NAMALWA (cell line): Measurements from ENCODE around the gene IQCH.
"Not testable (repeated sequence)": the region's sequence is repeated elsewhere in the genome, so short reads cannot be mapped to it uniquely, and the experiment has no call there.

Experiments used
- DNase-seq: peaks from one replicate; pipeline ENCODE4 v3.0.0-alpha.2; 2015; ENCODE audit warnings: low spot score

IQCH gene

DNA sequence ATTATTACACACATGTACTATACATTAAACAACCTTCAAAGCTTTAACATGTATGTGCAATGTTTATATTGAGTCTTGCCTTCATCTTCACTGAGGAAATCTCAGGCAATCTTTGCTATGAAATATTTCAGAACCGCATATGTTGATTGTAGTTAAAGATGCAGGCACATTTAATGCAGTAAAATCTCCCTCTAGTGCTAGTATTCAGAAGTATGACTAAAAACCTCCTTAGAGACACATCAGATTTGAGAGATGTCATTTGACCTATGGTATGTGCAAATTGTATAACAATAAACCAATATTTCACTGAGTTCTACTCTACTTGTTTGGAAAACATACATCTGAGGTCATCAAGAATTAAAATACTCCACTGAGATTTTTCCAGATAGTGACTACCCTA lies 142.6 kb downstream of the IQCH start:
- peak; percentile 18 for DNase-seq

GRCh38 chr15:67399925-67400324 lies 145.3 kb downstream of the IQCH start:
- DNase-seq = no peak

DNA sequence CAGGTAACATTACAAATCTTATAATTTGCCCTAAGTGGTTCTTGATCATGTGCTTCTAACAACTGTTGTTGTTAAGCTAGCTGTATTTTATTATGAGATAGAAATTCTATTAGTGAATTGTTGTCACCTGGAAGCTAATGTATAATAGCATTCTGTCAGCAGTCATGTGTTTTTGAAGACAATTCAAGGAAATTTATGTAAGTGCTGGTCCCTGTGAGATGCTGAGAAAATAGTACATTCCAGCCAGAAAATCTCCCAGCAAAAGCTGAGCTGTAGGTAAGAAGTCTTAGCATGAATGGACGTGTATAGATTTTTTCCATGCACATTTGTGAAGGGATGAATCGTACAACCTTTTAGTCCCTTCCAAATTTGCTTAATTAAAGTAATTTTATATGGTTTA lies 146.3 kb downstream of the IQCH start:
- DNase-seq = no peak

- DNase-seq = no peak
Observed at GRCh38 chr15:67401336-67401735, 146.8 kb downstream of the IQCH start.

GRCh38 chr15:67403428-67404154 lies 149.0 kb downstream of the IQCH start:
- no peak for DNase-seq

DNA sequence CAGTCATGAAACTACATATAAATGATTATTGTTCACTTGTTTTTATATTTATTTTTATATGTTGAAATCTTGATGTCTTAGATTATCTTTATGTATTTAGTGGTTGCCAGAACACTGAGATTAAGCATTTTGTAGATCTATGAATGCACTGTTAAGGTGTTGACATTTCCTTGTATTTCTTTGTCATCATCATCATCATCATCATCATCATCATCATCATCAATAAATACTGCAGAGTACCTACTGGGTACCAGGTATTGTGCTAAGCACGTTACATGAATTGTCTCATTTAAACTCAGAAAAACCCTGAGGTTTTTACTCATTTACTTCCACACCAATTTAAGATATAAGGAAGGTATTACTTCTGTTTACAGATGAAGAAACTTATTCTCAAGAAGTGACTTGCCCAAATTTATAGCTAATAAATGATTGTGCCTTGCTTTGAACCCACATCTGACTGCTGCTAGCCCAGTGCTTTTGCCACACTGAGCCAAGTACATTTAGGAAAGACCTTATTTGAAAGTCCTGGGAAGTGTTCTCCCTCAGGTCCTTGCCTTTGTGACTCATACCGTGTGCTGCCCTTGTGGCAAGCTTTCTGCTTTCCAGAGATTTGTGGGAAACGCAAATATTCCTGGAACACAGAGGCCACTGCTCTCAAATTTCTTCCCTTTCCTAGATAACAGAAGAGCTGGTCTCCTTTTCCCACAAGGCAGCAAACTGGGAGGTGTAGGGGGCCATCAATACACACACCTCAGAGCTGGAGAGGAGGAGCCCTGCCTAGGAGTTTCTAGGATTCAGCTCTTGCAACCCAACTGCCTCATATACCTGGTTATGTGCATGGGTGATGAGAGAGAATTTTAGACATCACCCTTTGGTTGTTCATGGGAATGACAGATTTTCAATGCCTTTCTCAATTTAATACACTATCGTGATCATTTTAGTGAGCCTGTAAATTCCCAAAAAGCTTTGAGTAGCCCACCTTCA lies 150.9 kb downstream of the IQCH start:
- no peak for DNase-seq

DNA sequence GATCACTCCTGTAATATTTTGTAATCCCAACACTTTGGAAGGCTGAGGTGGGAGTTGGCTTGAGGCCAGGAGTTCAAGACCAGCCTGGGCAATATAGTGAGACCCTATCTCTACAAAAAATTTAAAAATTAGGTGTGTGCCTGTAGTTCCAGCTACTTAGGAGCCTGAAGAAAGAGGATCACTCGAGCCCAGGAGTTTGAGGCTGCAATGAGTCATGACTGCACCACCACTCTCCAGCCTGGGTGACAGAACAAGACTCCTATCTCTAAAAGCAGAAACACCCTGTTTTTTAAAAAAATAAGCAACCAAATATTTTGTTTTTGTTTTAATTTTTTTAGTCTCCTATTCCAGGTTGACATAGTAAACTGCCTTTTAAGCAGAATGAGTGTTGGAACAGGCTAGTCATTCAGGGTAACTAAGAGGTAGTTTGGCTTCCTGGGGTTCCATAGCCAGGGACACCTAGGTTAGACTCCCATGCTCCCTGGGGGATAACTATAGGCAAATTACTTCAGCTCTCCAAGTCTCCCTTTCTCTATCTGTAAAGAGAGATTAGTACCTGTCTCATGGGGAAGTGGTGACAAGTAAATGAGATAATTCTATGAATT lies 151.8 kb downstream of the IQCH start:
- DNase-seq = no peak

- no peak for DNase-seq
Observed at GRCh38 chr15:67407786-67408185, 153.2 kb downstream of the IQCH start.

GRCh38 chr15:67409175-67409574 lies 154.6 kb downstream of the IQCH start:
- DNase-seq = no peak

GRCh38 chr15:67411486-67411885 lies 156.9 kb downstream of the IQCH start:
- DNase-seq = no peak

GRCh38 chr15:67413770-67414390 lies 159.3 kb downstream of the IQCH start:
- DNase-seq = no peak

- DNase-seq = no peak
Observed at GRCh38 chr15:67415181-67415580, 160.6 kb downstream of the IQCH start.

GRCh38 chr15:67416891-67417290 lies 162.3 kb downstream of the IQCH start:
- no peak for DNase-seq

DNA sequence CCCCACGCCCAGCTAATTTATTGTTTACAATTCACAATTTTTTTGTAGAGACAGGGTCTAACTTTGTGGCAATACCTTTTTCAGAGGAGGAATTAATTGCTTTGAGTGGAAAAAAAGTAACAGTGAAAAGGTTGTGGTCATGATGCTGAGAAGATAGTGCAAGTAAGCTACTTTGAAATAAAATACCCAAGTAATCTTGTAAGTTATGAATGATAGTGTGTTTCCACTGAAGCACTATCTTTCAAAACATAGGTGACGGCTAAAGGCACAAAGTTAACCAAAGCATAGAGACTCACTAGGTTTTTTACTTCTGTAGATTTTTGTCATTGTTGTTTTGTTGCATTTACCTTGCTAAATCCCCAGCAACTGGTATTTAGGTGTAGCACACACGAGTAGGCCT lies 165.1 kb downstream of the IQCH start:
- no peak for DNase-seq

GRCh38 chr15:67420137-67420536 lies 165.6 kb downstream of the IQCH start:
- no peak for DNase-seq

DNA sequence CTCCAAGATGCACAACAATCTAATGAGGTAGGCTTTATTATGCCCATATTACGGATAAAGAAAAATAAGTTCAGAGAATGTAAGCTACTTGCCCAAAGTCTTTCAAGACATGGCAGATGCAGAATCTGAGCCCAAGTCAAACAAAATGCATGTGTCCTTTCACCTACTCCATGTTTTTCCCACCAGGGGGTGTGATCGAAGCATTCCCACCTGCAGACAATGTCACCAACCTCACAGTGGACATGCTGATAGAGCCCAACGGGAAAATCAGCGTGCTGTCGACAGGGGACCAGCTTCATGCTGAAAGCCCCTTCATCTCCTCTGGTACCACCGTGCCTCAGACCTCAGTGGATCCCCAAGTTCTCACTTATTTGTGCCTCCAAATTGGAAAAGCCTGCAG lies 166.5 kb downstream of the IQCH start:
- DNase-seq = no peak

DNA sequence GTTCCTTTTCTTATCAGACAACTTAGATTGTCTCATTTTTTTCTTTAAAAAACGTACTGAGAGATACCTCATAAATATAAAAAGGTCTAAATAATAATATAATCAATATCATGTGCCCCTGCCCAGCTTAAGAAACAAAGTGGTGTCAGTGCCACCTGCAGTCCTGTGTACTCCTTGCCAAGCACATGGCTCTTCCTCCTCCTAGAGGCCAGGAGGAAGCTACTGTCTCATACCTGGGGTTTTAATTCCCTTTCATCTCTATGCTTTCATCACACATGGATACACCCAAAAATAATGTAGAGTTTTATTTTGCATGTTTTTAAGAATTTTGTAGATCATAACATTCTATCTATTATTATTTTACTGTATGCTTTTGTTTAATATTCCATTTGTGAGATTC lies 167.7 kb downstream of the IQCH start:
- no peak for DNase-seq

DNA sequence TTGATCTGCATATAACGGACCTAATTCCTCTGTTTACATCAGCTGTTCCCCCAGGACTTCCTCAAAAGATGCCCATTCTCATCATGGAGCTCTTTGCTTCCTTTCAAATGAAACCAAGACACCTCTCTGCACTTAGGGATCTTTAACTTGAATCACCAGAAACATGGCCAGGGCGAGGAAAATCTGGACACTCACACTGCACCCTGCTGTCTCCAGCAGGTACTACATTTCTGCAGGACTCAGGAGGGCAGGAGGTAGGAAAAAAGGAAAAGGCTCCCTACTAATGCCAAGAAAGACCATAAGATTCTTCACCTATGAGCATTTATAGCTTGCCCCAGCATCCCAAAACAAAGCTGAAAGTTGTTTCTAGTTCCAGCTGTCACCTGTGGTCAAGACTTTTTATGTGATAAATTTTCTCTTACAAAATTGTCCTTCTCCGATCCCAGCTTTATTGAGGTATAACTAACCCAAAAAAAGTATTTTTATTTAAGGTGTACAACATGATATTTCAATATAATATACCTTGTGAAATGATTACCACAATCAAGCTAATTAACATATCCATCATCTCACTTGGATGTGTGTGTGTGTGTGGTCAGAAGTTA lies 179.0 kb downstream of the IQCH start:
- DNase-seq = peak; percentile 56

DNA sequence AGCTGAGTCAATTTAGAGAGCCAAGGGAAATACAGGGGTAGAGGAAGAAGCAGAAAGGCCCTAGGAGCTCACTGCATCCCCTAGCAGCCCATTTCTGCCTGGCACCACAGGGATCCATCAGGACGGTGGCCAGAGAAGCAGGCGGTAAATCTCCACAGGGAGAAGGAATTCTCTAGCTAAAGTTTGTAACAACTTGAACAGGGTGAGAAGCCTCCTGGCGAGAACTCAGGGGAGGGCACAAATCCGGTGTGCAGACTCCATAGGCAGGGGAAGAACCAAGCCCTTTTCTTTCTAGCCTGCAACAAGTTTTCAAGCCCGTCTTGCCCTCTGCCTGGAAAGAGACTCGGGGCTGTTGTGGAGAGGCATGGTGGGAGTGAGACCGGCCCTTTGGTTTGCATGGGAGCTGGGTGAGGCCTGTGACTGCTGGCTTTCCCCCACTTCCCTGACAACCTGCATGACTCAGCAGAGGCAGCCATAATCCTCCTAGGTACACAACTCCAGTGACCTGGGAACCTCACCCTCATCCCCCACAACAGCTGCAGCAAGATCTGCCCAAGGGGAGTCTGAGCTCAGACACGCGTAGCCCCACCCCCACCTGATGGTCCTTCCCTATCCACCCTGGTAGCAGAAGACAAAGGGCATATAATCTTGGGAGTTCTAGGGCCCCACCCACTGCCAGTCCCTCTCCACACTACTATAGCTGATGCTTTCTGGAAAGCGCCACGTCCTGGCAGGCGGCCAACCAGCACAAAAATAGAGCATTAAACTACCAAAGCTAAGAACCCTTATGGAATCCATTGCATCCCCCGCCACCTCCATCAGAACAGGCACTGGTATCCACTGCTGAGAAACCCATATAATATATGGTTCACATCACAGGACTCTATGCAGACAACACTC lies 182.0 kb downstream of the IQCH start:
- not testable (repeated sequence) for DNase-seq

DNA sequence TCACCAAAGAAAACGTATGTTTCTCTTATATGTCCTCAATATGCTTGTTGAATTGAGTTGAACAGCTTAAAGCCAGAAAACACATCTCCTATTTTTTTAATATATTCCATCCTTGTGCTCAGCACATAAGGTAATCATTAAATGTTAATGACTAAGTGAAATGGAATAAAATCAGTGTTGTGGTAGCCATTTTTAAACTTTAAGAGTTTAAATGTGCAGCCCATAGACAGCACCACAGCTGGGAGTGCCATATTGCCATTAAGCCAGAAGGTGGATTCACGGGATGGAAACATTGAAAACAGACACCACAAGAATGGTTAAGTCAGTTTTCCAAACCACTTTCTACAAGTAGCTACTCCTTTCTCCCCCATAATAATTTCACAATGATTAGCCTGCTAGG lies 189.5 kb downstream of the IQCH start:
- DNase-seq = no peak

DNA sequence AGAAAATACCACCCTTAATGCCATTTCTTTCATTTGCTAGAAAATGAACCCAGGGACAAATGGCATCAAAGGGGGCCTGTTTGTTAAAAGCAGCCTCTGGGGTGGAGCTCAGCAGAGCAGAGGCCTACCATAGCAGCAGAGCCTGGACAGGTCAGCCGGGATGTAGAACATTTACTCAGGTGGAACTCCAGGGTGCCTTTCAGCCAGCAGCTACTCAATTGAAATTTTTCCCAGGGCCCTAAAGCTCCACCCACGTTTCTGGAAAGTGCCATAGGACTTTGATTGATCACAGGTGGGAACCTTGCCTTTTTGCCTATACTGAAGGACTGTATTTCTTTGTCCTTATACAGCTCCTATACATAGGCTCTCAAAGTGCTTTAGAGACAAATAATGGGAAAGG lies 191.9 kb downstream of the IQCH start:
- no peak for DNase-seq
